BJ (cell line): Measurements from ENCODE around the gene FAM168B. TPM values are rescaled to one million over a fixed set of nuclear protein-coding genes. Genes with fewer than 3 reads are reported as not detected.
"Not testable (repeated sequence)": the region's sequence is repeated elsewhere in the genome, so short reads cannot be mapped to it uniquely, and the experiment has no call there.

Experiments used
- CTCF ChIA-PET: fragments of 350-600 bp; formaldehyde crosslinking; extraction: SDS; loops from one replicate; lab custom pipeline; 2021; ENCODE audit warnings: antibody characterized with exemption, inconsistent platforms; lab: Yijun Ruan, JAX
- POLR2A ChIA-PET: fragments of 300-600 bp; sonication (Branson Sonifier 250); formaldehyde crosslinking; extraction: SDS; loops from one replicate; lab custom pipeline; 2021; ENCODE audit warnings: antibody characterized with exemption; lab: Charles Lee
- DNase-seq: peaks from one replicate; pipeline ENCODE4 v3.0.0-alpha.2; 2011; ENCODE audit warnings: low read depth
- H3K27me3 ChIP-seq: 2 replicates; pipeline ENCODE4 v1.6.0; 2011; ENCODE audit warnings: low read length; ENCODE audit not compliant: control insufficient read depth, insufficient read depth
- H3K36me3 ChIP-seq: 2 replicates; pipeline ENCODE4 v1.5.1; 2011; ENCODE audit warnings: low read length; ENCODE audit not compliant: control insufficient read depth, insufficient read depth
- H3K4me3 ChIP-seq: 2 replicates; pipeline ENCODE4 v1.5.1; 2011; ENCODE audit warnings: low read depth, mild to moderate bottlenecking, control low read depth, low read length
- CTCF ChIP-seq: IDR thresholded peaks from 2 replicates; pipeline ENCODE4 v1.5.1; 2011; ENCODE audit warnings: low read depth, mild to moderate bottlenecking, control low read depth, inconsistent platforms, low read length, moderate library complexity; ENCODE audit not compliant: insufficient read depth
- polyA plus RNA-seq: library from polyadenylated mRNA; depleted of rRNA; stranded (reverse); fragments of >200 nt; gene quantifications from 2 replicates; pipeline ENCODE4 v1.2.3, GENCODE V29; 2011

FAM168B gene
- polyA plus RNA-seq, 1 experiment = 85.6 TPM

- ChIA-PET POLR2A (no interaction called here), CTCF (interaction anchor here (0.6 to 2.5 kb wide), 2 partner anchors 10 to 17 kb away, joined by 4 to 6 read pairs; no protein-coding TSS in a partner anchor)
- no peak for DNase-seq
- Histone ChIP-seq H3K4me3 (no peak overlapping the region), H3K27me3 (no peaks in the 10 kb centered on the region), H3K36me3 (peaks cover 5% of the 10 kb centered on the region)
- TF ChIP-seq CTCF = no peak
Observed at GRCh38 chr2:131122496-131122895, 29.2 kb upstream of the FAM168B start.

- TF ChIP-seq CTCF = no peak
- Histone ChIP-seq H3K4me3 (no peak overlapping the region), H3K36me3 (peaks cover 3% of the 10 kb centered on the region), H3K27me3 (no peaks in the 10 kb centered on the region)
- ChIA-PET CTCF (interaction anchor here (2.5 kb wide), 1 partner anchor 9 kb away, joined by 6 read pairs; no protein-coding TSS in a partner anchor), POLR2A (no interaction called here)
- no peak for DNase-seq
Observed at GRCh38 chr2:131121464-131121863, 28.2 kb upstream of the FAM168B start.

GRCh38 chr2:131120815-131121317 lies 27.6 kb upstream of the FAM168B start:
- H3K36me3 ChIP-seq = peaks cover 3% of the 10 kb centered on the region
- TF ChIP-seq CTCF = no peak
- ChIA-PET POLR2A (interaction anchor here (0.6 kb wide), 1 partner anchor 46 kb away, joined by 3 read pairs; no protein-coding TSS in a partner anchor), CTCF (interaction anchor here (1.3 to 2.5 kb wide), 2 partner anchors 8 to 17 kb away, joined by 4 to 6 read pairs; no protein-coding TSS in a partner anchor)
- DNase-seq = no peak
- H3K4me3 ChIP-seq = no peak overlapping the region
- H3K27me3 ChIP-seq = no peaks in the 10 kb centered on the region

- no peak for TF ChIP-seq CTCF
- Histone ChIP-seq H3K36me3 (no peaks in the 10 kb centered on the region), H3K27me3 (no peaks in the 10 kb centered on the region), H3K4me3 (no peak overlapping the region)
- POLR2A ChIA-PET = no interaction called here
- CTCF ChIA-PET = interaction anchor here (1.0 kb wide), 1 partner anchor 58 kb away, joined by 4 read pairs; no protein-coding TSS in a partner anchor
- DNase-seq = no peak
Observed at GRCh38 chr2:131115752-131116151, 22.5 kb upstream of the FAM168B start.

- DNase-seq, H3K36me3 ChIP-seq, H3K4me3 ChIP-seq, H3K27me3 ChIP-seq, POLR2A ChIA-PET: not testable (repeated sequence)
- CTCF ChIA-PET = interaction anchor here (1.0 kb wide), 1 partner anchor 57 kb away, joined by 4 read pairs; no protein-coding TSS in a partner anchor
Observed at GRCh38 chr2:131114950-131115349, 21.7 kb upstream of the FAM168B start.
